DOHH2 (cell line): ENCODE data around the gene CCDC91.

Experiments used
- H3F3A ChIP-seq: fragments of 200-600 bp; sonication (generic), shearing (Covaris generic); 2 replicates; pipeline ENCODE4 v1.6.0; 2016; ENCODE audit warnings: antibody characterized with exemption, mild to moderate bottlenecking; ENCODE audit not compliant: control insufficient read depth, insufficient read depth
- H3K27ac ChIP-seq: fragments of 200-600 bp; sonication (generic); 2 replicates; pipeline ENCODE4 v1.5.1; 2014; ENCODE audit warnings: low read depth, mild to moderate bottlenecking, low read length, moderate library complexity
- H3K27me3 ChIP-seq: fragments of 200-600 bp; sonication (generic); 2 replicates; pipeline ENCODE4 v1.6.1; 2014; ENCODE audit warnings: mild to moderate bottlenecking, low read length, mixed read lengths; ENCODE audit not compliant: control insufficient read depth
- H3K36me3 ChIP-seq: fragments of 200-600 bp; sonication (generic); 2 replicates; pipeline ENCODE4 v1.6.1; 2014; ENCODE audit warnings: mild to moderate bottlenecking, low read length, moderate library complexity, mixed read lengths; ENCODE audit not compliant: control insufficient read depth
- H3K4me1 ChIP-seq: fragments of 200-600 bp; sonication (generic); 2 replicates; pipeline ENCODE4 v1.6.1; 2014; ENCODE audit warnings: mild to moderate bottlenecking, low read length, mixed read lengths; ENCODE audit not compliant: control insufficient read depth
- H3K4me2 ChIP-seq: fragments of 200-600 bp; sonication (generic); 2 replicates; pipeline ENCODE4 v1.6.0; 2014; ENCODE audit warnings: mild to moderate bottlenecking, low read length, moderate library complexity
- H3K4me3 ChIP-seq: fragments of 200-600 bp; sonication (generic); 2 replicates; pipeline ENCODE4 v1.5.1; 2014; ENCODE audit warnings: mild to moderate bottlenecking, low read length, mixed read lengths
- H3K79me2 ChIP-seq: fragments of 200-600 bp; sonication (generic); 2 replicates; pipeline ENCODE4 v1.6.1; 2014; ENCODE audit warnings: mild to moderate bottlenecking, low read length, mixed read lengths; ENCODE audit not compliant: control insufficient read depth
- H3K9me2 ChIP-seq: fragments of 200-600 bp; sonication (generic); replicated peaks from 2 replicates; pipeline ENCODE4 v1.6.1; 2014; ENCODE audit warnings: mild to moderate bottlenecking, low read length, mixed read lengths; ENCODE audit not compliant: control insufficient read depth
- H3K9me3 ChIP-seq: fragments of 200-600 bp; sonication (generic); 2 replicates; pipeline ENCODE4 v1.6.1; 2014; ENCODE audit warnings: antibody characterized with exemption, low read length, mixed read lengths; ENCODE audit not compliant: control insufficient read depth, insufficient read depth
- H4K20me1 ChIP-seq: fragments of 200-600 bp; sonication (generic); 2 replicates; pipeline ENCODE4 v1.6.0; 2014; ENCODE audit warnings: low read depth, mild to moderate bottlenecking, antibody characterized with exemption, low read length, moderate library complexity; ENCODE audit not compliant: control insufficient read depth, insufficient read depth
- CTCF ChIP-seq: fragments of 200-600 bp; sonication (generic); IDR thresholded peaks from one replicate; pipeline ENCODE4 v1.5.1; 2014; ENCODE audit warnings: antibody characterized with exemption, mild to moderate bottlenecking, low read depth, low read length; ENCODE audit not compliant: poor library complexity, severe bottlenecking
- EZH2phosphoT487 ChIP-seq: fragments of 200-600 bp; sonication (generic); IDR thresholded peaks from 2 replicates; pipeline ENCODE4 v1.6.1; 2017; ENCODE audit warnings: borderline replicate concordance, mild to moderate bottlenecking, antibody characterized with exemption, low read length, moderate library complexity, mixed read lengths

The CCDC91 gene

GRCh38 chr12:28539691-28540323, 349.6 kb downstream of the CCDC91 start:
- H4K20me1 ChIP-seq = no peaks in the 10 kb centered on the region
- no peak overlapping the region for H3K27ac ChIP-seq
- no peaks in the 10 kb centered on the region for H3K27me3 ChIP-seq
- H3K79me2 ChIP-seq = no peaks in the 10 kb centered on the region
- no peaks in the 10 kb centered on the region for H3K9me3 ChIP-seq
- H3K4me1 ChIP-seq = no peaks in the 10 kb centered on the region
- no peaks in the 10 kb centered on the region for H3F3A ChIP-seq
- no peak overlapping the region for H3K4me2 ChIP-seq
- no peaks in the 10 kb centered on the region for H3K36me3 ChIP-seq
- no peak overlapping the region for H3K4me3 ChIP-seq
- no peaks in the 10 kb centered on the region for H3K9me2 ChIP-seq
- TF ChIP-seq EZH2phosphoT487 (no peak), CTCF (no peak)

GRCh38 chr12:28540324-28540714, 350.1 kb downstream of the CCDC91 start:
- Histone ChIP-seq H3K27me3 (no peaks in the 10 kb centered on the region), H3K79me2 (no peaks in the 10 kb centered on the region), H3K27ac (no peak overlapping the region), H4K20me1 (no peaks in the 10 kb centered on the region), H3F3A (no peaks in the 10 kb centered on the region), H3K36me3 (no peaks in the 10 kb centered on the region), H3K9me3 (no peaks in the 10 kb centered on the region), H3K9me2 (no peaks in the 10 kb centered on the region), H3K4me3 (no peak overlapping the region), H3K4me1 (no peaks in the 10 kb centered on the region), H3K4me2 (no peak overlapping the region)
- TF ChIP-seq EZH2phosphoT487 (no peak), CTCF (no peak)

GRCh38 chr12:28543021-28543890, 353.0 kb downstream of the CCDC91 start:
- H3K4me2 ChIP-seq = no peak overlapping the region

More at GRCh38 chr12:28543021-28543890, 353.0 kb downstream of the CCDC91 start:
- no peaks in the 10 kb centered on the region for H3K9me3 ChIP-seq
- H3K4me3 ChIP-seq = no peak overlapping the region
- no peaks in the 10 kb centered on the region for H3K27me3 ChIP-seq
- H3K79me2 ChIP-seq = no peaks in the 10 kb centered on the region
- no peaks in the 10 kb centered on the region for H3F3A ChIP-seq
- no peaks in the 10 kb centered on the region for H3K9me2 ChIP-seq
- H3K36me3 ChIP-seq = no peaks in the 10 kb centered on the region
- no peaks in the 10 kb centered on the region for H4K20me1 ChIP-seq
- H3K27ac ChIP-seq = no peak overlapping the region
- H3K4me1 ChIP-seq = no peaks in the 10 kb centered on the region
- TF ChIP-seq EZH2phosphoT487 = no peak
- TF ChIP-seq CTCF = no peak
